Panc1 (cell line): Measurements from ENCODE around the gene SRSF1. TPM values are rescaled to one million over a fixed set of nuclear protein-coding genes. Genes with fewer than 3 reads are reported as not detected.

Experiments
- ATAC-seq: fragments of 200-7000 bp; cut with Tn5 transposase; 2 replicates; pipeline ENCODE4 v1.9.1; 2020; ENCODE audit warnings: mild to moderate bottlenecking, moderate library complexity
- Bru-seq: library from RNA; stranded (reverse); fragments of 400-500 nt; gene quantifications from one replicate; lab custom pipeline; 2021; lab: Mats Ljungman, UMichigan
- BruChase-seq, 2 experiments: library from RNA; stranded (reverse); fragments of 400-500 nt; gene quantifications; one replicate each; lab custom pipeline; 2021; lab: Mats Ljungman, UMichigan
- BruUV-seq: library from RNA; stranded (reverse); fragments of 400-500 nt; replicated peaks from 2 replicates; lab custom pipeline; 2021; lab: Mats Ljungman, UMichigan
- CTCF ChIA-PET: fragments of 300-600 bp; sonication (Branson Sonifier 250); formaldehyde crosslinking; loops from one replicate; lab custom pipeline; 2022; ENCODE audit warnings: antibody characterized with exemption; lab: Charles Lee
- POLR2A ChIA-PET: fragments of 300-600 bp; sonication (Branson Sonifier 250); formaldehyde crosslinking; loops from one replicate; lab custom pipeline; 2022; ENCODE audit warnings: antibody characterized with exemption; lab: Charles Lee
- DNase-seq: peaks from one replicate; pipeline ENCODE4 v3.0.0-alpha.2; 2010; ENCODE audit warnings: low read depth, low spot score
- H3K27ac ChIP-seq: 2 replicates; pipeline ENCODE4 v1.5.1; 2011; ENCODE audit warnings: mild to moderate bottlenecking, low read length, inconsistent platforms
- H3K27me3 ChIP-seq: fragments of 200-500 bp; sonication (Bioruptor generic); 2 replicates; pipeline ENCODE4 v1.6.0; 2014; ENCODE audit warnings: low read length, inconsistent platforms; ENCODE audit not compliant: control insufficient read depth, insufficient read depth
- H3K36me3 ChIP-seq: fragments of 200-500 bp; sonication (Bioruptor generic); 2 replicates; pipeline ENCODE4 v1.5.1; 2014; ENCODE audit warnings: inconsistent platforms, mild to moderate bottlenecking, low read length, moderate library complexity; ENCODE audit not compliant: control insufficient read depth, insufficient read depth
- H3K4me1 ChIP-seq: 2 replicates; pipeline ENCODE4 v1.5.1; 2011; ENCODE audit warnings: inconsistent platforms, mild to moderate bottlenecking, low read length, moderate library complexity; ENCODE audit not compliant: control insufficient read depth, insufficient read depth
- H3K4me3 ChIP-seq, 2 experiments: 2 replicates each; pipeline ENCODE4 v1.5.1; 2011 to 2012; ENCODE audit warnings: low read depth in 2 of 2, low read length in 2 of 2, mild to moderate bottlenecking in 2 of 2, inconsistent platforms in 1 of 2, moderate library complexity in 1 of 2
- H3K9me3 ChIP-seq: fragments of 200-500 bp; sonication (Bioruptor generic); 2 replicates; pipeline ENCODE4 v1.5.1; 2014; ENCODE audit warnings: low read depth, mild to moderate bottlenecking, inconsistent platforms, low read length, moderate library complexity; ENCODE audit not compliant: control insufficient read depth, insufficient read depth
- CTCF ChIP-seq: fragments of 450-650 bp; IDR thresholded peaks from 2 replicates; pipeline ENCODE4 v1.5.1; 2017; ENCODE audit warnings: mild to moderate bottlenecking
- POLR2AphosphoS5 ChIP-seq: IDR thresholded peaks from 2 replicates; pipeline ENCODE4 v1.6.1; 2012; ENCODE audit warnings: mild to moderate bottlenecking, low read depth, low read length, moderate library complexity
- REST ChIP-seq, 2 experiments: IDR thresholded peaks; 2 replicates each; pipeline ENCODE4 v1.6.1; 2011 to 2012; ENCODE audit warnings: low read depth in 2 of 2, control low read depth in 1 of 2, low read length in 1 of 2, mild to moderate bottlenecking in 1 of 2, moderate library complexity in 1 of 2; ENCODE audit not compliant: insufficient read depth in 1 of 2
- SIN3A ChIP-seq: IDR thresholded peaks from 2 replicates; pipeline ENCODE4 v1.6.1; 2012; ENCODE audit warnings: low read depth, mild to moderate bottlenecking, low read length, moderate library complexity, borderline replicate concordance; ENCODE audit not compliant: insufficient read depth
- TCF7L2 ChIP-seq: IDR thresholded peaks from 2 replicates; pipeline ENCODE4 v1.6.1; 2011; ENCODE audit warnings: mild to moderate bottlenecking, low read depth, low read length, inconsistent platforms
- in situ Hi-C: cut with HindIII; loops from 2 replicates; pipeline ENCODE4 v1.10.0; 2016; ENCODE audit warnings: low sequenced_read_pairs, low pct_unique_long_range_greater_than_20kb
- intact Hi-C: fragments of 100-400 bp; cut with micrococcal nuclease; formaldehyde crosslinking; loops from one replicate; pipeline ENCODE4 v1.10.0; 2022; ENCODE audit not compliant: unreplicated experiment
- long read RNA-seq: library from polyadenylated mRNA; unstranded; transcript quantifications from one replicate; pipeline ENCODE4 v2.0.0, GENCODE V29; 2021; ENCODE audit not compliant: unreplicated experiment
- polyA plus RNA-seq: library from polyadenylated mRNA; unstranded; fragments of >200 nt; gene quantifications from one replicate; pipeline ENCODE4 v1.2.1, GENCODE V29; 2012; ENCODE audit warnings: missing spikeins; ENCODE audit not compliant: insufficient read length
- total RNA-seq: library from RNA; stranded (reverse); gene quantifications from one replicate; pipeline ENCODE4 v1.2.1, GENCODE V29; 2021; ENCODE audit not compliant: unreplicated experiment

Gene SRSF1
- total RNA-seq: 362 TPM
- polyA plus RNA-seq: 307 TPM
- percentile 100 among the genes with signal in this experiment for Bru-seq, nascent RNA
- BruChase-seq, experiment 1, labeled RNA remaining after a 2-hour chase: percentile 100 among the genes with signal in this experiment
- BruChase-seq, experiment 2, labeled RNA remaining after a 6-hour chase: percentile 100 among the genes with signal in this experiment
- long read RNA-seq, transcript SRSF1-204 (4 exons, 1,720 nt): minor isoform, 13 of 199 reads
- long read RNA-seq, transcript SRSF1-201 (4 exons, 1,513 nt): major isoform, 165 of 199 reads
- long read RNA-seq, transcript SRSF1-205 (3 exons, 3,117 nt): minor isoform, 6 of 199 reads
- long read RNA-seq, partial matches to known transcripts: 9 of 199 reads
- long read RNA-seq, other reads (novel, unspliced or antisense): 6 of 199 reads

- Histone ChIP-seq H3K4me3 (peak within 1 kb of the TSS; percentile 83 to 94), H3K4me1 (peaks cover 32% of the 10 kb centered on the region), H3K9me3 (no peaks in the 10 kb centered on the region), H3K27me3 (no peaks in the 10 kb centered on the region), H3K27ac (peak within 1 kb of the TSS; percentile 100), H3K36me3 (peaks cover 40% of the 10 kb centered on the region)
- in situ Hi-C loops (no loop called here), intact Hi-C loops (loop anchor here (5.0 kb wide), 2 partner anchors 75 to 105 kb away; partner anchors contain the start of gene DYNLL2)
- no TSS peak for BruUV-seq
- ATAC-seq (peak; percentile 93), DNase-seq (peak; percentile 89)
- peak; percentile 96 for TF ChIP-seq POLR2AphosphoS5
- peak; percentile 100 for TF ChIP-seq TCF7L2
- peak in 1 of 2 experiments; percentile 52; a peak in 1 of 4 replicates for TF ChIP-seq REST (IDR thresholded peaks at IDR 0.05; ENCODE audit: insufficient read depth in 1 of 2, low read depth in 2 of 2, low read length in 1 of 2)
- TF ChIP-seq SIN3A: no peak; the same call in 1 of the 2 replicates
- TF ChIP-seq CTCF: no peak
- POLR2A ChIA-PET: interaction anchor here (0.5 to 1.2 kb wide), 16 partner anchors 8 to 157 kb away, joined by 3 to 17 read pairs (median 3); partner anchors contain the start of gene DYNLL2
- CTCF ChIA-PET: interaction anchor here (0.6 to 1.0 kb wide), 2 partner anchors 105 to 147 kb away, joined by 3 to 7 read pairs; no protein-coding TSS in a partner anchor
Measured at GRCh38 chr17:58006924-58007780, at the start of gene SRSF1. SRSF1 (minus strand) TSS chr17:58007246; CDS start chr17:58007137, 109 bp downstream.

GRCh38 chr17:58056476-58056875 is 49.4 kb upstream of the SRSF1 start:
- in situ Hi-C loops (no loop called here), intact Hi-C loops (no loop called here)
- Histone ChIP-seq H3K36me3 (no peaks in the 10 kb centered on the region), H3K4me1 (no peaks in the 10 kb centered on the region), H3K4me3 (no peak overlapping the region), H3K27ac (no peak overlapping the region), H3K27me3 (peaks cover 2% of the 10 kb centered on the region; the same call in 1 of the 2 replicates), H3K9me3 (no peaks in the 10 kb centered on the region)
- no TSS peak for BruUV-seq
- DNase-seq (no peak), ATAC-seq (no peak)
- ChIA-PET CTCF (interaction anchor here (0.6 kb wide), 1 partner anchor 134 kb away, joined by 3 read pairs; no protein-coding TSS in a partner anchor), POLR2A (interaction anchor here (0.6 kb wide), 1 partner anchor 56 kb away, joined by 5 read pairs; no protein-coding TSS in a partner anchor)
- TF ChIP-seq TCF7L2 (no peak), REST (IDR thresholded peaks at IDR 0.05; ENCODE audit: insufficient read depth in 1 of 2, low read depth in 2 of 2, low read length in 1 of 2) (no peak), SIN3A (no peak), CTCF (no peak), POLR2AphosphoS5 (no peak)
